Heart left ventricle (tissue), 16 donors: ENCODE data around the gene ABHD17B. TPM values are rescaled to one million over a fixed set of nuclear protein-coding genes. Genes with fewer than 3 reads are reported as not detected.

ENCODE experiments used
- ATAC-seq, 4 donors: fragments of 200-7000 bp; cut with Tn5 transposase; one replicate each; pipeline ENCODE4 v1.9.1; 2020 to 2022; ENCODE audit warnings: moderate library complexity in 4 of 4, mild to moderate bottlenecking in 3 of 4, moderate number of reproducible peaks in 1 of 4
- DNase-seq, 5 donors: peaks; one replicate each; pipeline ENCODE4 v3.0.0-alpha.2; 2020
- H3K27ac ChIP-seq, 12 donors: fragments of 200-600 bp; sonication (generic) in 4 of 12; one replicate each; pipeline versions ENCODE4 v1.5.0 to v1.8.0; 2016 to 2022; ENCODE audit warnings: mild to moderate bottlenecking in 2 of 12
- H3K27me3 ChIP-seq, 9 donors: fragments of 200-600 bp; sonication (generic) in 2 of 9; one replicate each; pipeline versions ENCODE4 v1.5.1 to v1.8.0; 2016 to 2022; ENCODE audit warnings: mild to moderate bottlenecking in 3 of 9
- H3K36me3 ChIP-seq, 9 donors: fragments of 200-600 bp; sonication (generic) in 2 of 9; one replicate each; pipeline versions ENCODE4 v1.5.0 to v1.8.0; 2018 to 2022; ENCODE audit warnings: mild to moderate bottlenecking in 2 of 9
- H3K4me1 ChIP-seq, 12 donors: fragments of 200-600 bp; sonication (generic) in 4 of 12; one replicate each; pipeline versions ENCODE4 v1.5.0 to v1.8.0; 2016 to 2022; ENCODE audit warnings: mild to moderate bottlenecking in 3 of 12
- H3K4me3 ChIP-seq, 12 donors: fragments of 200-600 bp; sonication (generic) in 4 of 12; one replicate each; pipeline versions ENCODE4 v1.5.0 to v1.8.0; 2017 to 2022; ENCODE audit warnings: mild to moderate bottlenecking in 9 of 12, moderate library complexity in 4 of 12
- H3K9me3 ChIP-seq, 12 donors: fragments of 200-600 bp; sonication (generic) in 4 of 12; one replicate each; pipeline versions ENCODE4 v1.5.0 to v1.8.0; 2016 to 2022; ENCODE audit warnings: mild to moderate bottlenecking in 1 of 12
- CTCF ChIP-seq, 12 donors: fragments of 200-600 bp; sonication (generic) in 4 of 12; IDR thresholded peaks; one replicate each; pipeline versions ENCODE4 v1.5.0 to v1.8.0; 2018 to 2022; ENCODE audit warnings: antibody characterized with exemption in 12 of 12, mild to moderate bottlenecking in 5 of 12
- POLR2A ChIP-seq, 2 donors: fragments of 450-650 bp; IDR thresholded peaks; one replicate each; pipeline ENCODE4 v1.6.1; 2017; ENCODE audit warnings: antibody characterized with exemption in 2 of 2, mild to moderate bottlenecking in 2 of 2, moderate library complexity in 2 of 2
- WGBS, 4 donors: extraction: QIAGEN DNeasy Blood & Tissue Kit in 2 of 4; methylation state at CpG; one replicate each; pipeline versions ENCODE4 v1.1.5 to v1.1.7; 2013 to 2018; 5-methylcytosine and 5-hydroxymethylcytosine counted together
- intact Hi-C, 10 donors: fragments of 100-400 bp; cut with DNase I; formaldehyde crosslinking; loops; one replicate each; pipeline versions ENCODE4 v1.11.1 to v1.14.2; 2022
- polyA plus RNA-seq, 2 donors: library from polyadenylated mRNA; stranded (reverse); fragments of 200-250 nt; gene quantifications; one replicate each; pipeline ENCODE4 v1.2.3, GENCODE V29; 2013
- total RNA-seq, 9 donors: library from RNA; depleted of rRNA in 2 of 9; stranded (reverse); fragments of >200 nt in 2 of 9; fragmentation: NEBNext Ultra II Directional in 3 of 9; extraction: Animal tissue kit (Norgen Biotek cat#: 25700) in 3 of 9; gene quantifications; one replicate each; pipeline versions ENCODE4 v1.1.0 to v1.2.4, GENCODE V29; 2016 to 2023
- donor health status: ischemic (EF 13 %, LVEDD 7.1; RV severe dilation, severe dysfunction).
- donor health status: healthy with polysubstance abuse.
- donor health status: DM: no; HTN: yes; CAD: no.
- donor health status: DM: no; HTN: no; CAD: no.
- donor health status: ischemic (EF 25% LVEDD 6.9; RV normal size, moderate dysfunction).
- donor health status: ischemic (EF 25% LVEDD 5.7; RV mildly dilated, moderate dysfunction).
- donor health status: healthy.
- donor health status: DM: yes; HTN: yes; CAD: no.
- donor health status: ischemic (EF 35%, LVEDD 5.7; RV mildly dilated, moderate dysfunction).
- donor health status: nonischemic (EF 11% LVEDD 7.7; RV severe dilation, severe dysfunction).
- donor health status: DM: yes; HTN: yes; CAD: no.
- donor health status: PGD.
- donor health status: ischemic (EF 29% LVEDD 5.4; RV normal size, mild dysfunction).
- donor health status: nonischemic (EF 23%, LVEDD 6.1; RV moderate dilation, normal function).

Gene ABHD17B
- total and polyA plus RNA-seq, 11 donors: 2.7 to 15.9 (median 10.8) TPM

GRCh38 chr9:71839668-71840067, 71.3 kb downstream of the ABHD17B start:
- no peaks in the 10 kb centered on the region for H3K4me1 ChIP-seq
- peaks cover 0 to 21% (median under 1%) of the 10 kb centered on the region in 12 donors for H3K9me3 ChIP-seq
- intact Hi-C loops: no loop called here
- ATAC-seq: no peak
- H3K4me3 ChIP-seq: no peak overlapping the region
- 84 to 90% (median 90%) methylated on average over 5 of the region's 5 CpGs for WGBS, 4 donors
- no peak for DNase-seq
- no peaks in the 10 kb centered on the region for H3K27me3 ChIP-seq
- no peak overlapping the region for H3K27ac ChIP-seq
- H3K36me3 ChIP-seq: no peaks in the 10 kb centered on the region
- no peak for TF ChIP-seq CTCF (IDR thresholded peaks at IDR 0.05)
- TF ChIP-seq POLR2A (IDR thresholded peaks at IDR 0.05): no peak

- peaks cover 0 to 23% (median 2%) of the 10 kb centered on the region in 12 donors for H3K9me3 ChIP-seq
- no peaks in the 10 kb centered on the region for H3K27me3 ChIP-seq
- TF ChIP-seq CTCF (IDR thresholded peaks at IDR 0.05): no peak
- no peak for TF ChIP-seq POLR2A (IDR thresholded peaks at IDR 0.05)
- no peak overlapping the region for H3K4me3 ChIP-seq
- no peak for DNase-seq
- no peaks in the 10 kb centered on the region for H3K36me3 ChIP-seq
- ATAC-seq: no peak
- no peak overlapping the region for H3K27ac ChIP-seq
- H3K4me1 ChIP-seq: no peaks in the 10 kb centered on the region
- intact Hi-C loops: no loop called here
Measured at GRCh38 chr9:71835596-71835995, 75.4 kb downstream of the ABHD17B start.

- no peak for DNase-seq
- H3K4me3 ChIP-seq: no peak overlapping the region
- WGBS, 4 donors: 41 to 79% (median 59%) methylated on average over 1 of the region's 1 CpG
Measured at GRCh38 chr9:71830929-71831328, 80.1 kb downstream of the ABHD17B start.

GRCh38 chr9:71830153-71830552, 80.8 kb downstream of the ABHD17B start:
- Histone ChIP-seq H3K4me1 (no peaks in the 10 kb centered on the region), H3K4me3 (no peak overlapping the region), H3K9me3 (peaks cover 0 to 18% (median 2%) of the 10 kb centered on the region in 12 donors), H3K27ac (no peak overlapping the region), H3K36me3 (no peaks in the 10 kb centered on the region), H3K27me3 (no peaks in the 10 kb centered on the region)
- WGBS, 4 donors: 64 to 88% (median 73%) methylated on average over 2 to 3 of the region's 3 CpGs
- no peak for TF ChIP-seq POLR2A (IDR thresholded peaks at IDR 0.05)
- TF ChIP-seq CTCF (IDR thresholded peaks at IDR 0.05): no peak
- no peak for DNase-seq
- intact Hi-C loops: no loop called here
- no peak for ATAC-seq

More at GRCh38 chr9:71830929-71831328, 80.1 kb downstream of the ABHD17B start:
- Histone ChIP-seq H3K36me3 (no peaks in the 10 kb centered on the region), H3K27ac (no peak overlapping the region), H3K27me3 (no peaks in the 10 kb centered on the region), H3K4me1 (no peaks in the 10 kb centered on the region), H3K9me3 (peaks cover 0 to 23% (median 2%) of the 10 kb centered on the region in 12 donors)
- ATAC-seq: no peak
- TF ChIP-seq CTCF (IDR thresholded peaks at IDR 0.05) (no peak), POLR2A (IDR thresholded peaks at IDR 0.05) (no peak)
- intact Hi-C loops: no loop called here
